ENCODE results near the gene CAV3. TPM values are rescaled to one million over a fixed set of nuclear protein-coding genes. Genes with fewer than 3 reads are reported as not detected.

CAV3 gene
- total and polyA plus RNA-seq, 2 experiments from 2014 or later, result 0.15 TPM; not detected in 1

GRCh38 chr3:8724108-8724752 is 9.4 kb upstream of the CAV3 start:
- H3K9me2 ChIP-seq (ENCODE audit: insufficient read depth), result no peaks in the 10 kb centered on the region
- in situ Hi-C loops (cut with MboI), result no loop called here
- no peak overlapping the region for H3K4me2 ChIP-seq (ENCODE audit: unreplicated experiment)
- no peaks in the 10 kb centered on the region for H3K9me3 ChIP-seq (ENCODE audit: low read depth)
- no peaks in the 10 kb centered on the region for H3F3A ChIP-seq (ENCODE audit: insufficient read depth)
- DNase-seq, result no peak
- no peak for TF ChIP-seq EZH2 (IDR thresholded peaks at IDR 0.05; ENCODE audit: insufficient read depth, poor library complexity, severe bottlenecking)
- TF ChIP-seq EZH2phosphoT487 (IDR thresholded peaks at IDR 0.05; ENCODE audit: insufficient read depth, low read depth), result no peak
- no peak overlapping the region for H3K27ac ChIP-seq
- H3K9ac ChIP-seq, result no peak overlapping the region
- no peaks in the 10 kb centered on the region for H3K36me3 ChIP-seq (ENCODE audit: low read depth)
- no peaks in the 10 kb centered on the region for H3K27me3 ChIP-seq (replicated peaks; ENCODE audit: insufficient read depth)
- WGBS, 2 experiments (ENCODE audit: low coverage in 1 of 2, low lambda C conversion rate in 2 of 2, missing lambda C conversion rate in 2 of 2), result 72 to 80% methylated on average over 3 of the region's 3 CpGs
- no peaks in the 10 kb centered on the region for H3K79me2 ChIP-seq (ENCODE audit: insufficient read depth)
- no peak overlapping the region for H2AFZ ChIP-seq
- no peak overlapping the region for H3K4me3 ChIP-seq
- no peaks in the 10 kb centered on the region for H4K20me1 ChIP-seq (ENCODE audit: insufficient read depth)
- H3K4me1 ChIP-seq (ENCODE audit: insufficient read depth), result no peaks in the 10 kb centered on the region

GRCh38 chr3:8727605-8728512 is 5.7 kb upstream of the CAV3 start:
- TF ChIP-seq EZH2 (IDR thresholded peaks at IDR 0.05; ENCODE audit: insufficient read depth, poor library complexity, severe bottlenecking), result no peak
- TF ChIP-seq EZH2phosphoT487 (IDR thresholded peaks at IDR 0.05; ENCODE audit: insufficient read depth, low read depth), result no peak
- H3K36me3 ChIP-seq (ENCODE audit: low read depth), result no peaks in the 10 kb centered on the region
- H2AFZ ChIP-seq, result no peak overlapping the region
- no peak overlapping the region for H3K4me2 ChIP-seq (ENCODE audit: unreplicated experiment)
- H3F3A ChIP-seq (ENCODE audit: insufficient read depth), result peaks cover 4% of the 10 kb centered on the region; the same call in 1 of the 2 replicates
- H3K9ac ChIP-seq, result no peak overlapping the region
- WGBS, 2 experiments (ENCODE audit: low coverage in 1 of 2, low lambda C conversion rate in 2 of 2, missing lambda C conversion rate in 2 of 2), result 57 to 59% methylated on average over 9 of the region's 9 CpGs
- H3K9me2 ChIP-seq (ENCODE audit: insufficient read depth), result no peaks in the 10 kb centered on the region
- no peak overlapping the region for H3K4me3 ChIP-seq
- no peaks in the 10 kb centered on the region for H4K20me1 ChIP-seq (ENCODE audit: insufficient read depth)
- H3K4me1 ChIP-seq (ENCODE audit: insufficient read depth), result 0 out of 2 replicates have a peak, but pooled peaks cover 6% of the 10 kb centered on the region
- H3K9me3 ChIP-seq (ENCODE audit: low read depth), result no peaks in the 10 kb centered on the region
- DNase-seq, result peak; percentile 37
- no peaks in the 10 kb centered on the region for H3K27me3 ChIP-seq (replicated peaks; ENCODE audit: insufficient read depth)
- H3K27ac ChIP-seq, result no peak overlapping the region
- in situ Hi-C loops (cut with MboI), result no loop called here
- H3K79me2 ChIP-seq (ENCODE audit: insufficient read depth), result no peaks in the 10 kb centered on the region

GRCh38 chr3:8729479-8729878 is 4.1 kb upstream of the CAV3 start:
- Histone ChIP-seq H3K4me1 (ENCODE audit: insufficient read depth) (0 out of 2 replicates have a peak, but pooled peaks cover 6% of the 10 kb centered on the region), H3F3A (ENCODE audit: insufficient read depth) (peaks cover 4% of the 10 kb centered on the region; the same call in 1 of the 2 replicates), H3K27me3 (replicated peaks; ENCODE audit: insufficient read depth) (no peaks in the 10 kb centered on the region)

GRCh38 chr3:8730656-8731055 is 2.9 kb upstream of the CAV3 start:
- no peaks in the 10 kb centered on the region for H3K36me3 ChIP-seq (ENCODE audit: low read depth)
- no peaks in the 10 kb centered on the region for H3K9me3 ChIP-seq (ENCODE audit: low read depth)
- H3K79me2 ChIP-seq (ENCODE audit: insufficient read depth), result no peaks in the 10 kb centered on the region
- H4K20me1 ChIP-seq (ENCODE audit: insufficient read depth), result no peaks in the 10 kb centered on the region
- H3F3A ChIP-seq (ENCODE audit: insufficient read depth), result peaks cover 4% of the 10 kb centered on the region; the same call in 1 of the 2 replicates
- H2AFZ ChIP-seq, result no peak overlapping the region
- no peaks in the 10 kb centered on the region for H3K27me3 ChIP-seq (replicated peaks; ENCODE audit: insufficient read depth)
- H3K27ac ChIP-seq, result no peak overlapping the region
- no peaks in the 10 kb centered on the region for H3K9me2 ChIP-seq (ENCODE audit: insufficient read depth)
- WGBS, 2 experiments (ENCODE audit: low coverage in 1 of 2, low lambda C conversion rate in 2 of 2, missing lambda C conversion rate in 2 of 2), result 72 to 76% methylated on average over 3 of the region's 3 CpGs
- H3K4me1 ChIP-seq (ENCODE audit: insufficient read depth), result 0 out of 2 replicates have a peak, but pooled peaks cover 6% of the 10 kb centered on the region
- no peak overlapping the region for H3K4me3 ChIP-seq
- H3K4me2 ChIP-seq (ENCODE audit: unreplicated experiment), result no peak overlapping the region
- TF ChIP-seq EZH2phosphoT487 (IDR thresholded peaks at IDR 0.05; ENCODE audit: insufficient read depth, low read depth), result no peak
- no peak for TF ChIP-seq EZH2 (IDR thresholded peaks at IDR 0.05; ENCODE audit: insufficient read depth, poor library complexity, severe bottlenecking)
- no peak overlapping the region for H3K9ac ChIP-seq
- in situ Hi-C loops (cut with MboI), result no loop called here
- DNase-seq, result peak; percentile 25

More at GRCh38 chr3:8729479-8729878, 4.1 kb upstream of the CAV3 start:
- 91 to 96% methylated on average over 3 of the region's 3 CpGs for WGBS, 2 experiments (ENCODE audit: low coverage in 1 of 2, low lambda C conversion rate in 2 of 2, missing lambda C conversion rate in 2 of 2)
- H3K36me3 ChIP-seq (ENCODE audit: low read depth), result no peaks in the 10 kb centered on the region
- TF ChIP-seq EZH2 (IDR thresholded peaks at IDR 0.05; ENCODE audit: insufficient read depth, poor library complexity, severe bottlenecking) (no peak), EZH2phosphoT487 (IDR thresholded peaks at IDR 0.05; ENCODE audit: insufficient read depth, low read depth) (no peak)
- no peaks in the 10 kb centered on the region for H4K20me1 ChIP-seq (ENCODE audit: insufficient read depth)
- no peak overlapping the region for H3K27ac ChIP-seq
- no peak overlapping the region for H3K9ac ChIP-seq
- no peak overlapping the region for H2AFZ ChIP-seq
- no peaks in the 10 kb centered on the region for H3K9me2 ChIP-seq (ENCODE audit: insufficient read depth)
- H3K9me3 ChIP-seq (ENCODE audit: low read depth), result no peaks in the 10 kb centered on the region
- DNase-seq, result no peak
- in situ Hi-C loops (cut with MboI), result no loop called here
- H3K4me2 ChIP-seq (ENCODE audit: unreplicated experiment), result no peak overlapping the region
- no peaks in the 10 kb centered on the region for H3K79me2 ChIP-seq (ENCODE audit: insufficient read depth)
- no peak overlapping the region for H3K4me3 ChIP-seq
